Measurements from ENCODE around the gene DDA1. TPM values are rescaled to one million over a fixed set of nuclear protein-coding genes. Genes with fewer than 3 reads are reported as not detected.

DDA1 gene
- total RNA-seq, 1 donor from 2014 or later: 41.4 TPM

GRCh38 chr19:17319473-17320238 lies 10.3 kb downstream of the DDA1 start:
- no peak for TF ChIP-seq CTCF (IDR thresholded peaks at IDR 0.05; ENCODE audit: unreplicated experiment)
- peaks cover 12% of the 10 kb centered on the region for H3K36me3 Mint-ChIP-seq (ENCODE audit: insufficient read depth)
- no peak overlapping the region for H3K27ac Mint-ChIP-seq
- H3K4me1 Mint-ChIP-seq (ENCODE audit: low read depth): no peaks in the 10 kb centered on the region
- no peak overlapping the region for H3K4me3 Mint-ChIP-seq (ENCODE audit: low read depth)
- no peaks in the 10 kb centered on the region for H3K9me3 Mint-ChIP-seq (ENCODE audit: low read depth)
- DNase-seq (ENCODE audit: low spot score, unreplicated experiment): no peak
- no peaks in the 10 kb centered on the region for H3K27me3 Mint-ChIP-seq

- Mint-ChIP-seq H3K27ac (no peak overlapping the region), H3K4me1 (ENCODE audit: low read depth) (no peaks in the 10 kb centered on the region), H3K9me3 (ENCODE audit: low read depth) (no peaks in the 10 kb centered on the region), H3K36me3 (ENCODE audit: insufficient read depth) (peaks cover 11% of the 10 kb centered on the region), H3K4me3 (ENCODE audit: low read depth) (no peak overlapping the region), H3K27me3 (no peaks in the 10 kb centered on the region)
- DNase-seq (ENCODE audit: low spot score, unreplicated experiment): no peak
- no peak for TF ChIP-seq CTCF (IDR thresholded peaks at IDR 0.05; ENCODE audit: unreplicated experiment)
Measured at GRCh38 chr19:17320435-17320834, 11.1 kb downstream of the DDA1 start.

- Mint-ChIP-seq H3K9me3 (ENCODE audit: low read depth) (no peaks in the 10 kb centered on the region), H3K4me1 (ENCODE audit: low read depth) (no peaks in the 10 kb centered on the region), H3K36me3 (ENCODE audit: insufficient read depth) (peaks cover 9% of the 10 kb centered on the region), H3K27me3 (no peaks in the 10 kb centered on the region), H3K4me3 (ENCODE audit: low read depth) (no peak overlapping the region), H3K27ac (no peak overlapping the region)
- TF ChIP-seq CTCF (IDR thresholded peaks at IDR 0.05; ENCODE audit: unreplicated experiment): no peak
- DNase-seq (ENCODE audit: low spot score, unreplicated experiment): no peak
Measured at GRCh38 chr19:17321655-17322489, 12.5 kb downstream of the DDA1 start.

GRCh38 chr19:17322854-17323253 lies 13.5 kb downstream of the DDA1 start:
- peak overlapping the region; percentile 41 for H3K27ac Mint-ChIP-seq
- no peaks in the 10 kb centered on the region for H3K9me3 Mint-ChIP-seq (ENCODE audit: low read depth)
- DNase-seq (ENCODE audit: low spot score, unreplicated experiment): no peak
- peaks cover 3% of the 10 kb centered on the region for H3K27me3 Mint-ChIP-seq
- H3K4me1 Mint-ChIP-seq (ENCODE audit: low read depth): peaks cover 4% of the 10 kb centered on the region
- no peak for TF ChIP-seq CTCF (IDR thresholded peaks at IDR 0.05; ENCODE audit: unreplicated experiment)
- H3K36me3 Mint-ChIP-seq (ENCODE audit: insufficient read depth): peaks cover 10% of the 10 kb centered on the region
- no peak overlapping the region for H3K4me3 Mint-ChIP-seq (ENCODE audit: low read depth)

GRCh38 chr19:17323300-17323963 lies 14.1 kb downstream of the DDA1 start:
- DNase-seq (ENCODE audit: low spot score, unreplicated experiment): no peak

More at GRCh38 chr19:17323300-17323963, 14.1 kb downstream of the DDA1 start:
- H3K4me1 Mint-ChIP-seq (ENCODE audit: low read depth): peaks cover 4% of the 10 kb centered on the region
- H3K27me3 Mint-ChIP-seq: peaks cover 3% of the 10 kb centered on the region
- peaks cover 10% of the 10 kb centered on the region for H3K36me3 Mint-ChIP-seq (ENCODE audit: insufficient read depth)
- TF ChIP-seq CTCF (IDR thresholded peaks at IDR 0.05; ENCODE audit: unreplicated experiment): no peak
- H3K27ac Mint-ChIP-seq: no peak overlapping the region
- no peaks in the 10 kb centered on the region for H3K9me3 Mint-ChIP-seq (ENCODE audit: low read depth)
- H3K4me3 Mint-ChIP-seq (ENCODE audit: low read depth): no peak overlapping the region
